T-helper 2 cell (primary cell): ENCODE results near the gene WHRN.

Experiments used
- DNase-seq, 5 experiments: peaks; one replicate each; pipeline versions ENCODE4 v3.0.0 to v3.0.0-alpha.2; 2012 to 2022

Gene WHRN

DNA sequence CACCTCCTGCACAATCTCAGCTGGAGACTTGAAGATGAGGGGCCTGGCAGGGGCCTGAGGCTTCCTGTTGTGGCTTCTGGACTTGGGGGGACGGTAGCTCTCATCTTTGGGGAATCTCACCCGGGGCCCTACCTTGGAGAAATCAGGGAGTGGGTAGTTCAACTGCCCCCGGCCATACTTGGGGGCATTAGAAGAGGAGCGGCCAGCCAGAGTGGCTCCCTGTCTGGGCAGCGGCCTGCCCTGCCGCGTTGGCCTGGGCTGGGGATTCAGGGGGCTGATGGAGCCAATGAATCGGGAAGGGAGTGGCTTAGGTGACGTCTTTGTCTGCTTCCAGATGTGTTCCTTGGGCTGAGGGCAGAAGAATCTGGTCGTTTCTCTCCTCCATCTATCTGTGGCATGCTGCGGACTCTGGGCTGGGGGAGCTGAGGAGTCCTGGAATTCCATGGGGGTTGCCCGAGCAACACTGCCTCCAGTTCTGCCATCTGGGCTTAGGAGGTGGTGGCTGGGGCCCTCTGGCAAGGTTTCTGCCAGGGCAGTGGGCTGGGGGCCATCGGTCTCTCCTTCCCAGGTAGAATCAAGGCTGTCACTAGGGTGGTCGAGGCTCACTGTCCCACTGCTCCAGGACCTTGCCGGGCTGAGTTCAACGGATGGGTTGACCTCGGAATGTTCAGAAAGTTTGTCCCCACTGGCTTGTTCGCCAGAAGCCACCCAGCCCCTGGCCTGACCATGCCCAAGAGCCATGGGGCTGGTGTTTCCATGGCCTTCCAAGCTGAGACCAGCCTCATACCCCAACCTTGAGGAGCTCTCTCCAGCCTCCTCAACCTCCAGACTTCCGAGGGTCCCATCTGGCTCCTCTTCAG lies 128.5 kb downstream of the WHRN start:
- no peak for DNase-seq

DNA sequence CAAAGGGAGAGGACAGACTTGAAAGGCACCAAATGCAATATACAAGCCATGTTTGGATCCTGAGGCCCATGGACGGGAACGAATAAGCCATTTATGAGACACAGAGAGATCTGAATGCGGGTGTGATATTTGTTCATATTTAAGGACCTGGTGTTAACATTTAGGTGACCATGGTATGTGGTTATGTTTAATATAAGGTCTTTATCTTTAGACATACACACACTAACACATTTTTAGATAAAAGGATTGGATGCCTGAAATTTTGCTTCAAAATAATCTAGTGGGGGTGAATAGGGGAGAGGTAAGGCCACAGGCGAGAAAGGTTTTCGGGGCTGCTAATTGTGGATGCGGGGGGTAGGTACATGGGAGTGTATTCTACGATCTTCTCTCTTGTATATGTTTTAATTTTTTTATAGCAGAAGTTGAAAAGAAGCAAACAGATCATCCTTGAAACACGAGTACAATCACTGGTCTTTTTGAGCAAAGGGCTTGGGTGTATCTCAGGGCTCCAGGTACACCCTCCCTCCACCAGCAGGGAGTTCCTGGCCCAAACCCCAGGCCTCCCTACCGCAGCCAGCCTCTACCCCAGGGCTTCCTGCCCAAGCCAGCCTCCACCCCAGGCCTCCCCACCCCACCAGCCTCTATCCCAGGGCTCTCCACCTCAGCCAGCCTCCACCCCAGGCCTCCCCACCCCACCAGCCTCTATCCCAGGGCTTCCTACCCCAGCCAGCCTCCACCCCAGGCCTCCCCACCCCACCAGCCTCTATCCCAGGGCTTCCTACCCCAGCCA lies 129.7 kb downstream of the WHRN start:
- DNase-seq: peak in 1 of 5 experiments; percentile 66

DNA sequence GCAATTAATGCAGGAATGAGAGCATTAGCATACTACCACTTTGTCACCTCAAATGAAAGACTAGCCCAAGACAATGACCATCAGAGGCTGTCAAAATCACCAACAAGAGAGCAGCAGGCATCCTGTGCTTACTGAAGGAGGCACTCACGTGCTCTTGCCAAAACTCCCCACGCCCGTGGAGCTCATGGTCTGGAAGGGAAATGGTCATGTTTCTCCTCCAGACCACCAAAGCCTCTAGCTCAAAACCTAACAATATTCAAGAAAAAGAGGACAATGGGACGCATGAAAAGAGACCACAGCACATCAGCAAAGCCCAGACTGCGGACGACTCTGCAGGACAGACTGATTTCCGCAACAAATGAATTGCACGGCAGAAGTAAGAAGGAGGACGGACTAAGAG lies 130.3 kb downstream of the WHRN start:
- DNase-seq: no peak

- peak in 1 of 5 experiments; percentile 55 for DNase-seq
Measured at GRCh38 chr9:114373960-114374730, 131.1 kb downstream of the WHRN start.

DNA sequence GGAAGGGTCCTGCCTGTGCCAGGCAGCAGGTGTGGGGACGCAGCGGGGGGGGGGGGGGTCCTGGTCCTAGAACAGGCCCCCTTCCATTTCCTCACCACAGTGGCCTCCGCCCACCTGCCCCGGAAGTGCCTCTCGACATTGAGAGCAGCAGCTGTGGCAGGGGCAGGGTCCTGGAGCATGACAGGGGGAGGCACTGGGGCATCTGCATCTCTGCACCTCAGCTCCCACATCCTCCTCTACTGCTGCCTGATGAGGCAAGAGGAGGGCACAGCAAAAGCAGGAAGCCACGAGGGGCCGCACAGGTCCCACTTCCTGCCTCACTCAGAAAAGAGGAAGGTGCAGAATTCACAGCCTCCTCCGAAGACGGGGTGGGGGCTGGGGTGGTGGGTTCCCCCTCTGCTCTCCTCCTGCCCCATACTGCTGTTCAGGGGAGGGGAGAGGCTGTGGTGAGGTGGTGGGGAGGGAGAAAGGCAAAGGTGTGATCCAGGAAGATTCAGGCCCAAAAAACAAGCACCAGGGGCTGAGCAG lies 132.3 kb downstream of the WHRN start:
- peak; percentile 43 to 99 (median 77) for DNase-seq

- DNase-seq: peak in 3 of 5 experiments; percentile 36 to 90 (median 65)
Measured at GRCh38 chr9:114371973-114372917, 133.0 kb downstream of the WHRN start.

- DNase-seq: no peak
Measured at GRCh38 chr9:114371343-114371944, 133.8 kb downstream of the WHRN start.

- DNase-seq: no peak
Measured at GRCh38 chr9:114370968-114371320, 134.3 kb downstream of the WHRN start.

GRCh38 chr9:114370251-114370967 lies 134.9 kb downstream of the WHRN start:
- DNase-seq: no peak

DNA sequence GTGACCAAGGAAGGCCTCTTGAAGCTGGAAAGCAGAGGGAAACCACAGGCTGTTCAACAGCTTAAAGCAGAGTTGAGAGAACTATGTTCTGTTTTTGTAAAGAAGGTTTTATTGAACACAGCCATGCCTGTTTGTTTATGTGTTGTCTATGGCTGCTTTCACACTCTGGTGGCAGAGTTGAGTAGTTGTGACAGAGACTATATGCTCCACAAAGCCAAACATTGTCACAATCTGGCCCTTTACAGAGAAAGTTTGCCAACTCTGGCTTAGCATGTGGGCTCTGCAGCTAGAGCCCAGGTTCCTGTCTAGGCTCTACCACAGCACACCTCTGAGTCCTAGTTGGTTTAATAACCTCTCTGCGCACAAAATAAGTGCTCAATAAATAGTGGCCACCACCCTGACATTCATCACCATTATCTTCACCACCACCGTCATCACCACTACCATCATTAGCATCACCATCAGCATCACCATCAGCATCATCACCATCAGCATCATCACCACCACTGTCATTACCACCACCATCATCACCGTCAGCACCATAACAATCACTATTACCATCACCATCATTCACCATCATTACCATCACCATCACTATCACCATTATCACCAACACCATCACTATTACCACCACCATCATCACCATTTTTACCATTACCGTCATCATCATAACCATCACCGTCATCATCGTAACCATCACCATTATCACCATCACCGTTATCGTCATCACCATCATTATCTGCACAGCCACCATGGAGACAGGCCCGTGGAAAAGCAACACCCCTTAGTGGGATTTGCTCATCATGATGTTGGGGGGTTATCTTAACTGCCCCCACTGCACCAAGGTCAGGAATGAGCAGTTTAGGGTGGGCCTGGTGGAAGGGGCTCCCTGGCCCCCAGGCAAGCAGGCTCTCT lies 135.8 kb downstream of the WHRN start:
- DNase-seq: peak in 2 of 5 experiments; percentile 65 to 81

DNA sequence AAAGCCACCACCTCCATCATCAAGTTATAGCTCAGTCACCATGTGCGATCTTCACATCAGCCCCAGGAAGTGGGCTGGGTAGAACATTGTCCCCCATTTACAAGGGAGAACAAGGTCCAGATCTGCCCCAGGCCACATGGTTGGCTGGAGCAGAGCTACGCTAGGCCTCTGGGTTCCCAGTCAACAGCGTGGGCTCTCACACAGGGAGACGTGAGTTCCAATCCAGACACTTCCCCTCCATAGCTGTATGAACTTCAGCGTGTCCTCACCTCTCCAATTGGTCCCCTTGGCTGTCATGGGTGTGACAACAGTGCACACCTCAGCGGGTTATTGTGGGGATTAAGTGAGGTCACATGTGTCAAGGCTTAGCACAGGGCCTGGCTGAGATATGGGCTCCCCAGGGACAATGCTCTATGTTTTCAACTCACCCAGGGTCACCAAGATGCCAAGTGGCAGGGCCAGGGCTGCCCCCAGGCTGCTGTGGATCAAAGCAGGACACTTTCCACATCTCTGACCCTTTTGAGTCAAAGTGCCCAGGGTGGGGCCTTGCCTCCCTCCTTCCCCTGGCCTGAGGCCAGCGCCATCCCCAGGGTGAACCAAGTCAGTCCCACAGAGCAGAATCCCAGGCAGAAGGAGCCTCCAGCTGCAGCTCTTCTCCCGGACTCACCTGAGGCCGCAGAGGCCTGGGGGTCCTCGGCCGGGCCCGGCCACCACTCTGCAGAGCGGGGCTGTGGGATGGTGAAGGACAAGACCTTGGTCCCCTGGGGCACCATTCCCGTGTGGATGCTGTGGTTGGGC lies 137.3 kb downstream of the WHRN start:
- DNase-seq: peak in 1 of 5 experiments; percentile 46

- no peak for DNase-seq
Measured at GRCh38 chr9:114367366-114367765, 137.9 kb downstream of the WHRN start.

- peak in 2 of 5 experiments; percentile 76 to 85 for DNase-seq
Measured at GRCh38 chr9:114366334-114367128, 138.7 kb downstream of the WHRN start.

DNA sequence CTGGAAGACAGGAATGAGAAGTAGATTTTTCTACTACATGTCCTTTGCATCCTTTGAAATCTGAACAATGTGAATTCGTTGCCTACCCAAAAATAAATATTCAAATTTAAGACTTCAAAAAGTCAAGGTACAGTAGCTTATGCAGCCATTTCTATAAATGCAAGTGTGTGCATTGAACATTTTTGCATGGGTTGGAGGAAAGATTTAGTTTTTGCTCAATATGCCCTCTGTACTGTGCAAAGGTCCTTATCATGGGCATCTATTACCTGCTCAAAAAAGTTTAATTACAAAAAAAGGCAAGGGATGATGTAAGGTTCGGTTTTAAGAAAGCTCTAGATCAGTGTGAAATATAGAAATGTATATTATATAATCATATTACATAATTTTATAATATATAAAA lies 140.1 kb downstream of the WHRN start:
- no peak for DNase-seq

DNA sequence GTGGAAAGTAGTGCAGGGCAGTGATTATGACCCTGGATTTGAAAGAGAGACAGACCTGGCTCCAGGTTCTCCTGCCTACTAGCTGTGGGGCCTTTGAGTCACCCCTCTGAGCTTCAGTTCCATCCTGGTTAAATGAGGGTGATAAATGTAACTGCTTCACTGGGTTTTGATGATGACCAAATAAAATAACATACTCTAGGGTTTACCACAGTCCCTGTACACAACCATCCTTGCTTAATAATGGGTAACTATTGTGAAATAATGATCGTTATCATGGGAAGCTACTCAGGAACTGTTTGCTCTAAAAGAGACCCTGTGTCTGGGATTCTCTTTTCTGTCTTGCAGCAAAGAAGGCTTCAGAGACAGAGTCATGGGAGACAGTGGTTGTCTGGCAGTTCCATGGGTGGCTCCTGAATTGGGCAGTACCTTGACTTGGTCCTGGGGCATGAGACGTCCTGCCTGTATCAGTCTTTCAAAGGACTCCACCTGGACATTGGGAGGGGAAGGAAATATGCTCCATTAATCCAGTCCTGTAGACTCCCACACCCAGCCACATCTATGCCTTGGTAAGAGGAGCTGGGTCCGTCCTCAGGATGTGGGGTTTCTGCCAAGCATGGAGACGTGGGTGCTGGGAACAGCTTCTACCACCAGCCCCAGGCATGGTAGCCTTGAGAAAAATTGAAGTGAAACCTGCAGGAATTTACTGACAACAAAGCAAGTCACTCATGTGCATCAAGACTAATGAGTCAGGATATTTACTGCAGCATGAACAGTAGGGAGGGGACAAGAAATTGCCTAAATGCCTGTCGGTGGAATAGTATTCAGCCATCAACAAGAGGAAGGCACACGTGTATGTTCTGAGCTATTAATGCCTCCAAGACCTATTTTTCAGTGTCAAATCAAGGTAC lies 140.9 kb downstream of the WHRN start:
- DNase-seq: peak in 1 of 5 experiments; percentile 53

DNA sequence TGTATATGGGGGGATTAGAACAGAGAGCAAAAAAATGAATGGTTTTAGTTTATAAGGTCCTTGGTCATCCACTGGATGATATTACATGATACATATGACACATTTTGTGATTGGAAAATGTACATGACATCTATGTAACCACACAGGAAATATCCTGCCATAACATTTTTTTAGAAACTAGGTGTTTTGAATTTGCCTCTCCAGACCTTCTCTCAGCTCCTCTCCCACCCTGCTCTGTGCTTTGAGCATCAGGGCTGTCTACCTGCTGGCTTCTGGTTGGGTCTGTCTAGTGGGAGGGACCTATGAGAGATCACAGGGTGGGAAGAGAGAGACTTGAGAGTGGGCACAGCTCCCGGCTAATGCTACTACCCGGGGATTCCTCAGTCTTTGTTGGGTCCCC lies 141.8 kb downstream of the WHRN start:
- peak in 2 of 5 experiments; percentile 53 to 57 for DNase-seq
